ENCODE measurements around the gene SPSB4. TPM values are rescaled to one million over a fixed set of nuclear protein-coding genes. Genes with fewer than 3 reads are reported as not detected.
A peak's percentile ranks its signal among the peaks of the same experiment; 100 is the strongest.

Gene SPSB4
- total RNA-seq, 2 donors from 2014 or later, result 7.5 to 8.2 TPM

- H3K9me3 Mint-ChIP-seq, result peaks cover 5% of the 10 kb centered on the region
- no peaks in the 10 kb centered on the region for H3K4me1 Mint-ChIP-seq
- Histone ChIP-seq H3K4me3 (ENCODE audit: low read length) (no peak overlapping the region), H3K36me3 (ENCODE audit: control insufficient read depth, insufficient read depth, low read length) (no peaks in the 10 kb centered on the region), H3K27me3 (ENCODE audit: control insufficient read depth, insufficient read depth, low read length, poor library complexity, severe bottlenecking) (peaks cover 15% of the 10 kb centered on the region), H3K9me3 (ENCODE audit: control insufficient read depth, low read length) (peaks cover 4% of the 10 kb centered on the region), H3K4me1 (ENCODE audit: control insufficient read depth, insufficient read depth, low read length) (no peaks in the 10 kb centered on the region), H3K27ac (ENCODE audit: low read depth, low read length) (no peak overlapping the region), H3K9ac (ENCODE audit: extremely low read depth, low read length, poor library complexity, severe bottlenecking) (no peak overlapping the region)
- TF ChIP-seq, protein P1, sequence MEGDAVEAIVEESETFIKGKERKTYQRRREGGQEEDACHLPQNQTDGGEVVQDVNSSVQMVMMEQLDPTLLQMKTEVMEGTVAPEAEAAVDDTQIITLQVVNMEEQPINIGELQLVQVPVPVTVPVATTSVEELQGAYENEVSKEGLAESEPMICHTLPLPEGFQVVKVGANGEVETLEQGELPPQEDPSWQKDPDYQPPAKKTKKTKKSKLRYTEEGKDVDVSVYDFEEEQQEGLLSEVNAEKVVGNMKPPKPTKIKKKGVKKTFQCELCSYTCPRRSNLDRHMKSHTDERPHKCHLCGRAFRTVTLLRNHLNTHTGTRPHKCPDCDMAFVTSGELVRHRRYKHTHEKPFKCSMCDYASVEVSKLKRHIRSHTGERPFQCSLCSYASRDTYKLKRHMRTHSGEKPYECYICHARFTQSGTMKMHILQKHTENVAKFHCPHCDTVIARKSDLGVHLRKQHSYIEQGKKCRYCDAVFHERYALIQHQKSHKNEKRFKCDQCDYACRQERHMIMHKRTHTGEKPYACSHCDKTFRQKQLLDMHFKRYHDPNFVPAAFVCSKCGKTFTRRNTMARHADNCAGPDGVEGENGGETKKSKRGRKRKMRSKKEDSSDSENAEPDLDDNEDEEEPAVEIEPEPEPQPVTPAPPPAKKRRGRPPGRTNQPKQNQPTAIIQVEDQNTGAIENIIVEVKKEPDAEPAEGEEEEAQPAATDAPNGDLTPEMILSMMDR (conservative IDR thresholded peaks at IDR 0.05), result no peak
- 90% methylated on average over 1 of the region's 1 CpG; no CpG with 5 or more reads in 1 of the 2 experiments for WGBS, 2 experiments (ENCODE audit: insufficient coverage in 1 of 2, insufficient read length in 1 of 2)
- DNase-seq, result peak; percentile 46
- H3K36me3 Mint-ChIP-seq (ENCODE audit: low read depth), result peaks cover 8% of the 10 kb centered on the region
- H3K27ac Mint-ChIP-seq, result no peak overlapping the region
- H3K27me3 Mint-ChIP-seq (ENCODE audit: insufficient read depth), result peaks cover 29% of the 10 kb centered on the region
- no peak overlapping the region for H3K4me3 Mint-ChIP-seq
These were observed 12.7 kb downstream of the SPSB4 start for GRCh38 chr3:141063831-141064230.

DNA sequence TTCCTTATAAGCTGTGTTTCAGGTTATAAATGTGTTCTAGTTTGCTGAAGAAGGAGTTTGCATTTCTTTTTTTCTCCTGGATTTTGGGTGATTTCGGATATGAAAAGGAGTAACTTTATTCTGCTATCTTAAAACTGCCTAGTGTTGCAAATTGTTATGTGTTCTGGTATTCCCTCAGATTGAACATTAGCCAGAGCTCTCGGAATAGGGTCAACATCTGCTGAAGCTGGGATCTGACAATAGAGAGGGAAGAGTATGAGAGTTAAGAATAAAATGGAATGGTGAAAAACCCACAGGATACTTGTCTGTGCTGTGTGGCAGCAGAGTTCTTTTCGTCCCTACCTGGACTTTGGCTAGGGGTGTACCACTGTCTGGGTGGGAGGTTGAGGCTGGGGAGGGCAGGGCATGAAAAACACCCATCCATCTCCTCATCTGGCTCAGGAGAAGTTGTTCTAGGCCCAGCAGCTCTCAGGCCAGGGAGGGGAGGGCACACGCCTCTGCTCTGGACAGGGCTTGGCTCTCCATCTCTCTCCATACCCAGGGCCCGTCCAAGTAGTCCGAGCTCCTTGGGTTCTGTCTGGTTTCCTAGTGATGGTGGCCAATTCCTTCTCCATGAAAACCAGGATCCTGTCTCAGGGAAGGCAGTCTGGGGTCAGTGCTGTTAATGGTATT, 13.2 kb downstream of the SPSB4 start:
- Mint-ChIP-seq H3K9me3 (peaks cover 1% of the 10 kb centered on the region), H3K4me1 (no peaks in the 10 kb centered on the region), H3K27ac (no peak overlapping the region), H3K36me3 (ENCODE audit: low read depth) (peaks cover 5% of the 10 kb centered on the region), H3K27me3 (ENCODE audit: insufficient read depth) (peaks cover 35% of the 10 kb centered on the region), H3K4me3 (no peak overlapping the region)
- Histone ChIP-seq H3K4me3 (ENCODE audit: low read length) (no peak overlapping the region), H3K9me3 (ENCODE audit: control insufficient read depth, low read length) (no peaks in the 10 kb centered on the region), H3K4me1 (ENCODE audit: control insufficient read depth, insufficient read depth, low read length) (no peaks in the 10 kb centered on the region), H3K27ac (ENCODE audit: low read depth, low read length) (no peak overlapping the region), H3K27me3 (ENCODE audit: control insufficient read depth, insufficient read depth, low read length, poor library complexity, severe bottlenecking) (peaks cover 15% of the 10 kb centered on the region), H3K9ac (ENCODE audit: extremely low read depth, low read length, poor library complexity, severe bottlenecking) (no peak overlapping the region), H3K36me3 (ENCODE audit: control insufficient read depth, insufficient read depth, low read length) (no peaks in the 10 kb centered on the region)
- 90 to 93% methylated on average over 3 to 6 of the region's 6 CpGs for WGBS, 2 experiments (ENCODE audit: insufficient coverage in 1 of 2, insufficient read length in 1 of 2)
- peak; percentile 25 for DNase-seq
- TF ChIP-seq, protein P1 (conservative IDR thresholded peaks at IDR 0.05), result no peak

GRCh38 chr3:141065258-141065657, 14.1 kb downstream of the SPSB4 start:
- H3K36me3 Mint-ChIP-seq (ENCODE audit: low read depth), result peaks cover 4% of the 10 kb centered on the region
- 79 to 90% methylated on average over 2 to 4 of the region's 4 CpGs for WGBS, 2 experiments (ENCODE audit: insufficient coverage in 1 of 2, insufficient read length in 1 of 2)
- H3K4me1 Mint-ChIP-seq, result peaks cover 3% of the 10 kb centered on the region
- TF ChIP-seq, protein P1 (conservative IDR thresholded peaks at IDR 0.05), result no peak
- Histone ChIP-seq H3K9me3 (ENCODE audit: control insufficient read depth, low read length) (no peaks in the 10 kb centered on the region), H3K27me3 (ENCODE audit: control insufficient read depth, insufficient read depth, low read length, poor library complexity, severe bottlenecking) (peaks cover 15% of the 10 kb centered on the region), H3K9ac (ENCODE audit: extremely low read depth, low read length, poor library complexity, severe bottlenecking) (no peak overlapping the region), H3K36me3 (ENCODE audit: control insufficient read depth, insufficient read depth, low read length) (no peaks in the 10 kb centered on the region), H3K4me3 (ENCODE audit: low read length) (no peak overlapping the region), H3K4me1 (ENCODE audit: control insufficient read depth, insufficient read depth, low read length) (no peaks in the 10 kb centered on the region), H3K27ac (ENCODE audit: low read depth, low read length) (no peak overlapping the region)
- no peak overlapping the region for H3K4me3 Mint-ChIP-seq
- no peak overlapping the region for H3K27ac Mint-ChIP-seq
- DNase-seq, result peak; percentile 27
- H3K9me3 Mint-ChIP-seq, result no peaks in the 10 kb centered on the region
- peaks cover 41% of the 10 kb centered on the region for H3K27me3 Mint-ChIP-seq (ENCODE audit: insufficient read depth)
